SKM-1 treated with dmso at 0.1 percent for 144 hours (cell line): ENCODE measurements around the gene CCL24.
A peak's percentile ranks its signal among the peaks of the same experiment; 100 is the strongest.
"Not testable (repeated sequence)": the region's sequence is repeated elsewhere in the genome, so short reads cannot be mapped to it uniquely, and the experiment has no call there.

Source experiments
- DNase-seq: peaks from one replicate; lab custom pipeline; 2025; ENCODE audit not compliant: unreplicated experiment; lab: John Stamatoyannopoulos, UW

CCL24 gene, protein sequence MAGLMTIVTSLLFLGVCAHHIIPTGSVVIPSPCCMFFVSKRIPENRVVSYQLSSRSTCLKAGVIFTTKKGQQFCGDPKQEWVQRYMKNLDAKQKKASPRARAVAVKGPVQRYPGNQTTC

DNA sequence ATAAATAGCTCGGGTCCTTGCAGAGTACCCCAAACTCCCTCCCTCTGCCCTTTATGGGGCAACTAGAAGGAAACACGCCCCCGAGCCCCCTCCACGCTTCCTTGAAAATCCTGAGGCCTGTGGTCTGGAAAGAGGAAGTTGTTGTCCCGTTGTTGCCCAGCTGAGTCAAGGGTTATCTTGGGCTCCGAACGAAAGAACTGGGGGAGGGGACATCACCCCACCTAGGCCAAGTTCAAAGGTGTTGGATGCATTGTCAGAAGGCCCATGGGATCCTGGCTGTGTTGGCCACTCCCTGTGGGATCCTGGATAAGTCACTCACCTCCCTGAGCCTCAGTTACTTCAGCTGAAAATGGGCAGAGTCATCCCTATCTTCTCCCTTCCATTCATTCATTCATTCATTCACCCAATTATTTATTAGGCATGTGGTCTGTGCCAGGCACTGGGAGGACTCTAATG is at the start of gene CCL24:
Gene CCL24, minus strand, starts transcription at position 26 of the 456 bp plus-strand sequence. CDS start 91 bp downstream, outside the sequence.
- DNase-seq = peak; percentile 39

DNA sequence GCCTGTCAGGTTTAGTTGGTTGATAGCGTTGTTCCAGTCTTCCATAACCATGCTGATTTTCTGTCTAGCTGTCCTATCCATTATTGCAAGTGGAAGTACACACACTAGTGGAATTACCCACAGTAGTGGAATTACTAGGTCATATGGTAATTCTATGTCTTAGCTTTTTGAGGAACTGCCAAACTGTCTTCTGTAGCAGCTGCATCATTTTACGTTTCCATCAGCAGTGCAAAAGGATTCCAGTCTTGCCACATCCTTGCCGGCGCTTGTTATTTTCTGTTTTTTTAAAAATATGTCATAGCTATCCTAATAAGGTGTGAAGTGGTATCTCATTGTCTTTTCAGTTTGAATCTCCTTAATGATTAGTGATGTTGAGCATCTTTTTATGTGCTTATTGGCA is 48.0 kb upstream of the CCL24 start:
- no peak for DNase-seq

DNA sequence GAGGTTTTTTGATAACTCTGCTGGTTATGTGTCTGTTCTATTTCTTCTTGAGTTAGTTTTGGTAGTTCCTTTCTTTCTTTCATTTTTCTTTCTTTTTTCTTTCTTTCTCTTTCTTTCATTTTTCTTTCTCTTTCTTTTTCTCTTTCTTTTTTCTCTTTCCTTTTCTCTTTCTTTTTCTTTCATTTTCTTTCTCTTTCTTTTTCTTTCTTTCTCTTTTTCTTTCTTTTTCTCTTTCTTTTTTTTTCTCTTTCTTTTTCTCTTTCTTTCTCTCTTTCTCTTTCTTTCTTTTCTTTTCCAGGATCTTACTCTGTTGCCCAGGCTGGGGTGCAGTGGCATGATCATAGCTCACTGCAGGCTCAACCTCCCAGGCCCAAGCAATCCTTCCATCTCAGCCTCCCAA is 44.8 kb upstream of the CCL24 start:
- no peak for DNase-seq

DNA sequence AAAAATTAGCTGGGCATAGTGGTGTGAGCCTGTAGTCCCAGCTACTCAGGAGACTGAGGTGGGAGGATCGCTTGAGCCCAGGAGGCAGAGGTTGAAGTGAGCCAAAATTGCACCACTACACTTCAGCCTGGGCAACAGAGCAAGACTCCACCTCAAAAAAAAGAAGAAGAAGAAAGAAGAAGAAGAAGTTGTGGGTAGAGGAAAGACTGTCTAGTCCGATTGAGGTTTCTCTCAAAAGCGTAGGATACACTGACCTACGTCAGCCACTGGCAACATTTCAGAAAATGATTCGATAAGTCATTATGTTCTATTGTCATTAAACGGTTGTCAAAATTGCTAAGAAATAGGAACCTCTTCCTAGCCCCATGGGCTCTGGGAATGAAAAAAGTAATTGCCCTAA is 42.9 kb upstream of the CCL24 start:
- peak; percentile 88 for DNase-seq

DNA sequence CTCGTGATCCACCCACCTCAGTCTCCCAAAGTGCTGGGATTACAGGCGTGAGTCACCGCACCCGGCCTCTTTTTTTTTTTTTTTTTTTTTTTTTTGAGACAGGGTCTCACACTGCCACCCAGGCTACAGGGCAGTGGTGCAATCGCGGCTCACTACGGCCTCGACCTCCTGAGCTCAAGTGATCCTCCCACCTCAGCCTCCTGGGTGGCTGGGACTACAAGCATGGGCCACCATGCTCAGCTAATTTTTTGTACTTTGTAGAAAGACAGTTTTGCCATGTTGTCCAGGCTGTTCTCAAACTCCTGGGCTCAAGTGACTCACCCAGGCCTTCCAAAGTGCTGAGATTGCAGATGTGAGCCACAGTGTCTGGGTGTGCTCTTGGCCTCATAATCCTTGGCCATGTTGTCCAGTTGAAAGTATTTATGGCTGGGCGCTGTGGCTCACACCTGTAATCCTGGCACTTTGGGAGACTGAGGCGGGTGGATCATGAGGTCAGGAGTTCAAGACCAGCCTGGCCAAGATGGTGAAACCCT is 41.3 kb upstream of the CCL24 start:
- not testable (repeated sequence) for DNase-seq

DNA sequence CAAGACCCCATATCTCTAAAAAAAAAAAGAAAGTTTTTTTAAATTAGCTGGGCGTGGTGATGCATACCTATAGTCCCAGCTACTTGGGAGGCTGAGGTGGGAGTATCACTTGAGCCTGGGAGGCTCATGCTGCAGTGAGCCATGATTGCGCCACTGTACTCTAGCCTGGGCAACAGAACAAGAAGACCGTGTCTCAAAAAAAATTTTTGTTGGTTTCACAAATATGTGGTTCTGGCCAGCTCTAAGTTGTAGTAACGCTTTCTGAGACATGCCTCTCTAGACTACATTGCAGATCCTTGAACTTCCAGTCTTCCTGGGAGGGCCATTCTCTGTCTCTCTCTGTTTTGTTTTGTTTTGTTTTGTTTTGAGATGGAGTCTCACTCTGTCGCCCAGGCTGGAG is 40.6 kb upstream of the CCL24 start:
- no peak for DNase-seq

DNA sequence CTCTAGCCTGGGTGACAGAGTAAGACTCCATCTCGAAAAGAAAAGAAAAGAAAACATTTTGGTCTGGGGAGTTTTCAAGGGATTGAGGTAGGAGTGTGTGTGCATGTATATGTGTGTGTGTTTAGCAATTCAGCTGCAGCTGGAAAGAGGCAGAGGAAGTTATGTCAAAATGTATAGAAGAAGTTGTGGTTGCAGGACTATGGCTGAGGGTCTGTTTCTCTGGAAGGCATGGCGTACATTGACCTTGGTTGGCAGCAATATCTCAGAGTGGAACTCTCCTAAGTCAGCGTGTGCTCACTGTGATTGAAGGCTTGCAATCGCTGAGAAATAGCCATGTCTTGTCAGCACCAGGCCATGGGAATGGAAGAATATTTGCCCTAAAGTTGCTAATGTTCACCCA is 36.6 kb upstream of the CCL24 start:
- peak; percentile 91 for DNase-seq

DNA sequence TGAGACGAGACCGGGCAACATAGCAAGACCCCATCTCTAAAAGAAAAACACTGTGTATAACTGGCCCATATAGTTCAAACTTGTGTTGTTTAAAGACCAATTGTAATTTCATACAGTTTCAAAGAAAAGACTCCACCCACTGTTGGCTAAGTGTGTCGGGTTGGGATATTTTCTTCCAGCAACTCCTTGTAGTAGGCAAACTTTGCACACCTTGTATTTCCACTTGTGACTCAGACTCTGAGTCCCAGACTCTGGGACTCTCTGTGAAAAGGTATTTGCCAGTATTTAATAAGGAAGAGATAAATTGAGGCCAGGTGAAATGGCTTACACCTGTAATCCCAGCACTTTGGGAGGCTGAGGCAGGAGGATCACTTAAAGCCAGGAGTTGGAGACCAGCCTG is 36.0 kb upstream of the CCL24 start:
- DNase-seq = no peak

DNA sequence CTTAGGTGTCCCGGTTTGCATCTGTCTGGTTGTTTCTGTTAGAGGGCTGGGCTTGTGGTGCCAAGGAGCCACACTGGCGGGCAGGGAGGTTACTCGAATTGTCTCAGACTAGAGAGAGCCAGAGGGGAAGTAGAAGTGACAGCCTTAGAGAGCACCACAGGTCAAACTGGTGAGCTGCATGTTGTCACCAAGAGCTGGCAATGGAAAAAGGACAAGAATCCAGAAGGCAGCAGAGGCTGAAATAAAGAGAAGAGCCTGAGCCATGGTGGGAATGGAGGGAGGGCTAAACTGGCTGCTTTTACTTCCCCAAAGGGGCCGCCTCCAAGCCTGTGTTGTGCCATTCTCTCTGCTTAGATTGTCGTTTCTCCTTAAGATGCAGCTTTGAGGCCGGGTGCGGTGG is 34.1 kb upstream of the CCL24 start:
- peak; percentile 34 for DNase-seq

DNA sequence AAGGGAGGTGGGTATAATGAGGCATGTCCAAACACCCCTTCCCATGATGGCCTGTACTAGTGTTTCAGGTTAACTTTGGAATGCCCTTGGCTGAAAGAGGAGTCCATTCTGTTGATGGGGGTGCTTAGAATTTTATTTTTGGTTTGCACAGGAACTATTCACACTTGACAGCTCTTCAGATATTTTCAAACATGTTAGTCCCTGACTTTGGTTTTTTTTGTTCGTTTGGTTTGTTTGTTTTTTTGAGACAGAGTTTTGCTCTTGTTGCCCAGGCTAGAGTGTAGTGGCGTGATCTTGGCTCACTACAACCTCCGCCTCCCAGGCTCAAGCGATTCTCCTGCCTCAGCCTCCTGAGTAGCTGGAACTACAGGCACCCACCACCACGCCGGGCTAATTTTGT is 31.5 kb upstream of the CCL24 start:
- not testable (repeated sequence) for DNase-seq

DNA sequence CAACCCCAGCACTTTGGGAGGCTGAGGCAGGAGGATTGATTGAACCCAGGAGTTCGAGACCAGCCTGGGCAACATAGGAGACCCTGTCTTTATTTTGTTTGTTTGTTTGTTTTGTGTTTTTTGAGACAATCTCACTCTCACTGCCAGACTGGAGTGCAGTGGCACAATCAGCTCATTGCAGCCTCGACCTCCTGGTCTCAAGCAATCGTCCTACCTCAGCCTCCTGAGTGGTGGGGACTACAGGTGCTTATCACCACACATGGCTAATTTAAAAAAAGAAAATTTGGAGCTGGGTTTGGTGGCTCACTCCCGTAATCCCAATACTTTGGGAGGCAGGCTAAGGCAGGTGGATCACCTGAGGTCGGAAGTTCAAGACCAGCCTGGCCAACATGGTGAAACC is 30.6 kb upstream of the CCL24 start:
- DNase-seq = no peak

DNA sequence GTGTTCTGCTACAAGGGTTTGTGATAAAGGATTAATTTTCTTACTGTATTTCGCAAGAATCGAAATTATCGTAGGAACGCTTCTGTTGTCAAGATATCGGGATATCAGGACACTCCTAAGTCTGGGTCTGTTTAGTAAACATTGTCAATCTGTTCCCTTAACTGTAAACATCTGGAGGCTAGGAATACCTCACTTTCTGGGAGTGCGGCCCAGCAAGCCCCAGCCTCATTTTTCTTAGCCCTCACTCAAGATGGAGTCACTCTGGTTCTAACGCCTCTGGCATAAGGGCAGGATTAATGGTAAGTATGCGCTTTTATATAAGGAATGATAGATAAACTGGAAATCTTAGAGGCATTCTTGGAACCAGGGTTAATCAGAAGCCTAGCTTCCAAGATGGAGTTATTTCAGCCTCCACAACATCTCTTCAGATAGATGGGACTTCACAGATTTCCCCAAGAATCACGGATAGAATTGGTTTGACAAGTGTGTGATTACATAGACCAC is 30.1 kb upstream of the CCL24 start:
- no peak for DNase-seq

DNA sequence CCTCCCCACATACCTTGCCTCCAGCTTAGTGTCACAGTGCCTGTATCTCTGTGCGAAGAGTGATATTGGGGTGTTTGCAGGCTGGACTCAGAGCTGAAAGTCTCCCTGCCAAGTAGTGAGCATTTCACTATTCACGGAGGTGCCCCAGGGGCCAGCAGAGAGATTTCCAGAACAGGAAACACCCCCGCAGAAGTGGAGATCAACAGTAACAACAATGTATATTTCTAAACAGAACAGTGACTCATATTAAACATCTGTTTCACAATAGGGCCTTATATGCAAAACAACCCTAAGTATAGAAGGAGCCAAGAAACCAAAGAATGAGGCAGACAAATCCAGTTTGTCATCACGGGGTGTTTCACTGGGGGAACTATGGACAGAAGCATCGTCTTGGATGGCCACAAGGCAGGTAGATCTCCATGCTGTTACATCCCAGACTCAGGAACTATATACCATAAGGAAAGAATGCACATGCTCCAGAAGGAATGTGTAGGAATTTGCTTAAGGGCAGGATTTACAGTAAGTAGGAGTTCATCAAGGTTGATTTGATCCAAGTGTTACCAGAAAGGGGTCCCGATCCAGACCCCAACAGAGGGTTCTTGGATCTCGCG is 29.3 kb upstream of the CCL24 start:
- peak; percentile 53 for DNase-seq

DNA sequence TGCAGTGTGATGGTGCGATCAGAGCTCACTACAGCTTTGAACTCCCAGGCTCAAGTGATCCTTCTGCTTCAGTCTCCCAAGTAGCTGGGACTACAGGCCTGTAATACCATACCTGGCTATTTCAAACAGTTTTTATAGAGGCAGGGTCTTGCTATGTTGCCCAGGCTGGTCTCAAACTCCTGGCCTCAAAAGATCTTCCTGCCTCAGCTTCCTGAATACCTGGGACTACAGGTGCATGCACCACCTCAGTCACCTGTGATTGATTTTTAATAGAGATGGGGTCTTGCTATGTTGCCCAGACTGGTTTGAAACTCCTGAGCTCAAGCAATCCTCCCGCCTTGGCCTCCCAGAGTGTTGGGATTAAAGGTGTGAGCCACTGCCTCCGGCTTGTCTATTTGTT is 26.4 kb upstream of the CCL24 start:
- DNase-seq = no peak

DNA sequence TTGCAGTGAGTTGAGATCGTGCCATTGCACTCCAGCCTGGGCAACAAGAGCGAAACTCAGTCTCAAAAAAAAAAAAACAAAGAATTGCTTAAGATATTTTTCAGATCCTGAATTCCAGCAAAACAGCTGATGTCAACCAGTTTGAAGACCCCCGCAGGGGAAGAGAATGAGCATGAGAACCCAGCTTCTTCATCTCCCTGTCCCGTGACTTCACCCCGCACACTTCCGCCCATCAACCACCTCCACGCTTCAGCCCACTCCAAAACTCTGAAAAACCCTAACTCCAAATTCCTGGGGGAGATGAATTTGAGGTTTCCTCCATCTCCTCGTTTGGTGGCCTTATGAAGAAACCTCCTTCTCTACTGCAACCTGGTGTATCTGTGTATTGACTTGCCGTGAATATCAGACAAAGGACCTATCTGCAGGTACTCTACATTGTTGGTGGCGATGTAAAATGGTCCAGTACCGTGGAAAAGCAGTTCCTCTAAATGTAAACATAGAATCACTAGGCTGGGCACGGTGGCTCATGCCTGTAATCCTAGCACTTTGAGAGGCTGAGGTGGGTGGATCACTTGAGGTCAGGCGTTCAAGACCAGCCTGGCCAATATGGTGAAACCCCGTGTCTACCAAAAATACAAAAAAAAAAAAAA is 24.8 kb upstream of the CCL24 start:
- not testable (repeated sequence) for DNase-seq

DNA sequence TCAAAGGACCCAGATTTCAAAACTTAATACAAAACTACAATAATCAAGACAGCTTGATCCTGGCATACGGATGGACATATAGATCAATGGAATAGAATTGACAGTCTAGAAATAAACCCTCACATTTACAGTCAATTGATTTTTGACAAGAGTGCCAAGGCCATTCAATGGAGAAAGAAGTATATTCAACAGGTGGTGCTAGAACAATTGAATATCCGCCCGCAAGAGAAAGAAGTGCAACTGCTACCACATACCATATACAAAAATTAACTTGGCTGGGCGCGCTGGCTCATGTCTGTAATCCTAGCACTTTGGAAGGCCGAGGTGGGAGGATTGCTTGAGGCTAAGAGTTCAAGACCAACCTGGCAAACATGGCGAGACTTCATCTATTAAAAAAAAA is 23.2 kb upstream of the CCL24 start:
- no peak for DNase-seq

DNA sequence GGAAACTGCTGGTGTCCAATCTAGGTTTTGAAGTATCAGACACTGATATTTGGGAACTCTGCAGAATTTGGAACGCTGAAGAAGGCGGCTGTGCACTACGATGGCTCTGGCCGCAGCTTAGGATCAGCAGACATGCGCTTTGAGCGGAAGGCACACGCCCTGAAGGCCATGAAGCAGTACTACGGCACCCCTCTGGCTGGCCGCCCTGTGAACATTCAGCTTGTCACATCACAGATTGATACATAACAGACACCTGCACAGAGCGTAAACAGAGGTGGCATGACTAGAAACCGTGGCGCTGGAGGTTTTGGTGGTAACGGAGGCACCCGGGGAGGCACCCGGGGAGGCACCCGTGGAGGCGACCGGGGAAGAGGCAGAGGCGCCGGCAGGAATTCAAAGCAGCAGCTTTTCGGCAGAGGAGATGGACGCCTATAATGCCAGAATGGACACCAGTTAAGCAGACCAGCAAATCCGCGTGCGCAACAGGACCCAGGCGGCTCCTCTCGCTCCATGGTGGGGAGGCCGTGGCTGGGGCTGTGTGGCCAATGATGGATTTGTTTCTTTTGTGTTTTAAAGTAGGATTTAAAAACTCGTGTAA is 22.2 kb upstream of the CCL24 start:
- no peak for DNase-seq

DNA sequence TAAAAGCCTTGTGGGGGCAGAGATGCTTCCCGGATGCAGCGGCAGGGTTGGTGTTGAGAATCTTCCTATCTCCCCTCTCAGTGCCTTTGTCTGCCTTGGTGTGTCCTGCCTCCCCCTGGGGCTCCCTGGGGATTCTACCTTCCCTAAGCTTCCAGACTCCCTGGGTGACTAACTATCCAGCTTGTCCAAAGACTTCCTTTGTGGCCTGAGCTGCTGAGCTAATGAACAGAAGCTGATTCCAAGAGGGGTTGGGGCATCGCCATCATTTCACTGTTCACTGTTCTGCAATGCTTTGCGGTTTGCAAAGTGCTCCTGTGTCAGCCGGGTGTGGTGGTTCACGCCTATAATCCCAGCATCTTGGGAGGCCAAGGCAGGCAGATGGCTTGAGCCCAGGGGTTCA is 20.1 kb upstream of the CCL24 start:
- not testable (repeated sequence) for DNase-seq

DNA sequence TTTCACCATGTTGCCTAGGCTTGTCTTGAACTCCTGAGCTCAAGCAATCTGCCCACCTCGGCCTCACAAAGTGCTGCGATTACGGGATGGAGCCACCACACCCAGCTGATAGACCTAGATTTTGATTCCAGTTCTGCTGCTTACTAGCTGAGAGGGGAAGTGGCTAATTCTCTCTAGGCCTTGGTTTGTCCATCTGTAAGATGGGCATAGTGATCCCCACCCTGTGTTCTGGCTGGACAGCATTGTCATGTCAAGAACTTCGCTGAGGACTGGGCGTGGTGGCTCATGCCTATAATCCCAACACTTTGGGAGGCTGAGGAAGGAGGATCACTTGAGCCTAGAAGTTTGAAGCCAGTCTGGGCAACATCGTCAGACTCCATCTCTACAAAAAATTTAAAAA is 17.4 kb upstream of the CCL24 start:
- DNase-seq = no peak

DNA sequence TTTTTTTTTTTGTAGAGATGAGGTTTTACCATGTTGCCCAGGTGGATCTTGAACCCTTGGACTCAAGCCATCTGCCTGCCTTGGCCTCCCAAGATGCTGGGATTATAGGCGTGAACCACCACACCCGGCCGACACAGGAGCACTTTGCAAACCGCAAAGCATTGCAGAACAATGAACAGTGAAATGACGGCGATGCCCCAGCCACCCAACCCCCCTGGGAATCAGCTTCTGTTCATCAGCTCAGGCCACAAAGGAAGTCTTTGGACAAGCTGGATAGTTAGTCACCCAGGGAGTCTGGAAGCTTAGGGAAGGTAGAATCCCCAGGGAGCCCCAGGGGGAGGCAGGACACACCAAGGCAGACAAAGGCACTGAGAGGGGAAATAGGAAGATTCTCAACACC is 16.1 kb upstream of the CCL24 start:
- peak; percentile 63 for DNase-seq

DNA sequence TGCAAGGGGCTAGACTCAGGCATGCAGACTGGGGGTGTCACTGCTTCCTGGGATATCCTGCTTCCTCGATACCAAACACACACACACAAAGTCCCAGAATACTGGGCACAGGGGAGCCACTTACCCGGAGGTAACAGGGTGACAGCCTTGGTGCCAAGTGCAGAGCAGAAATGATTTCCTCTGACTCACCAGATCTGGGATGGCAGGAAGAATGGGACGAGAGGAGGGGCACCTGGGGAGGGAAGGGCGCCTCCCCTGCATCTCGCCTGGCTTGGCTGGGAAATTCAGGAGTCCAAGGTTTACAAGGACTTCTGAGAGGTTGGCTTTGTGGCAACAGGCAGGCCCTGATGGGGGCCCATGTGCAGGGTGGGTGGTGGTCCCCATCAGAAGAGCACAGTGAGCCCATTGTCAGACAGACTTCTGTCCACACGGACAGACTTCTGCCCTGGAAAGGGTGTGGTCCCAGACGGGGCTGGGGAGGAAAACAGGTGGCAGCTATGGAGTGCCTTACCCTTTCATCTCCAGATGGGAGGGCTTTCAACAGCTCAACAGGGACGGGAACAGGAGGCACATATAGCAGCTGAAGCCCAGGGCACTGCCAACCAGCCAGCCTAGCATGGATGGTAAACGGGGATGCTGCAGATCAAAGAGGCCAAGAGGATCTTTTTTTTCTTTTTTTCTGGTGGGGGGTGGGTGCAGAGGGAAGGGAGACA is 9.7 kb upstream of the CCL24 start:
- no peak for DNase-seq
